K562 (cell line): ENCODE data around the gene NOTO. TPM values are rescaled to one million over a fixed set of nuclear protein-coding genes. Genes with fewer than 3 reads are reported as not detected.

ENCODE experiments used
- ATF7 ChIP-seq: fragments of 450-650 bp; IDR thresholded peaks from 2 replicates; pipeline ENCODE4 v1.7.1; 2014; ENCODE audit warnings: mild to moderate bottlenecking, moderate library complexity
- BRCA1 ChIP-seq, 2 experiments: fragments of 450-650 bp in 1 of 2; sonication (generic) in 1 of 2; formaldehyde crosslinking in 1 of 2; IDR thresholded peaks; 2 replicates each; pipeline versions ENCODE4 v1.5.0 to v1.6.1; 2017 to 2020; ENCODE audit warnings: mild to moderate bottlenecking in 1 of 2, missing genetic modification reagents in 1 of 2
- C11orf30 ChIP-seq: fragments of 450-650 bp; IDR thresholded peaks from 2 replicates; pipeline ENCODE4 v1.6.1; 2016; ENCODE audit warnings: low read depth, mild to moderate bottlenecking
- CGGBP1 ChIP-seq: fragments of 250-450 bp; sonication (Bioruptor Pico); IDR thresholded peaks from 2 replicates; pipeline ENCODE4 v1.9.0; 2021; ENCODE audit warnings: mild to moderate bottlenecking
- CHD2 ChIP-seq: IDR thresholded peaks from 2 replicates; pipeline ENCODE4 v1.6.1; 2011; ENCODE audit warnings: low read depth, low read length
- CREM ChIP-seq: IDR thresholded peaks from 2 replicates; pipeline ENCODE4 v1.6.1; 2014; ENCODE audit warnings: antibody characterized with exemption, low read depth
- CXXC5 ChIP-seq: fragments of 250-450 bp; sonication (Bioruptor Pico); IDR thresholded peaks from 2 replicates; pipeline ENCODE4 v1.8.0; 2022; ENCODE audit warnings: inconsistent platforms, mild to moderate bottlenecking, moderate library complexity
- E2F3 ChIP-seq: fragments of 250-450 bp; sonication (Bioruptor Pico); IDR thresholded peaks from 2 replicates; pipeline ENCODE4 v1.4.0; 2020; ENCODE audit warnings: mild to moderate bottlenecking
- EP400 ChIP-seq: fragments of 450-650 bp; IDR thresholded peaks from 2 replicates; pipeline ENCODE4 v1.6.1; 2017; ENCODE audit warnings: antibody characterized with exemption, mild to moderate bottlenecking, moderate library complexity
- FUS ChIP-seq: fragments of 200-400 bp; formaldehyde crosslinking; optimal IDR thresholded peaks from 2 replicates; pipeline ENCODE3; 2017; ENCODE audit warnings: low read depth, low read length
- MTA2 ChIP-seq: fragments of 450-650 bp; IDR thresholded peaks from 2 replicates; pipeline ENCODE4 v1.6.1; 2016; ENCODE audit warnings: low read depth
- NFE2L1 ChIP-seq: fragments of 450-650 bp; IDR thresholded peaks from 2 replicates; pipeline ENCODE4 v1.6.1; 2016; ENCODE audit warnings: missing genetic modification characterization, low read depth, mild to moderate bottlenecking, missing compliant biosample characterization, moderate library complexity, borderline replicate concordance
- PHB2 ChIP-seq: fragments of 450-650 bp; IDR thresholded peaks from 2 replicates; pipeline ENCODE4 v1.6.1; 2017; ENCODE audit warnings: low read depth
- PHF20 ChIP-seq: fragments of 450-650 bp; IDR thresholded peaks from 2 replicates; pipeline ENCODE4 v1.6.1; 2018; ENCODE audit not compliant: partially characterized antibody
- RB1 ChIP-seq: fragments of 450-650 bp; IDR thresholded peaks from 2 replicates; pipeline ENCODE4 v1.6.1; 2017; ENCODE audit warnings: low read depth, mild to moderate bottlenecking
- RBM34 ChIP-seq: fragments of 200-400 bp; formaldehyde crosslinking; IDR thresholded peaks from 2 replicates; pipeline ENCODE4 v1.6.1; 2018; ENCODE audit warnings: low read length, borderline replicate concordance; ENCODE audit not compliant: insufficient read depth
- SP1 ChIP-seq: sonication (generic); formaldehyde crosslinking; IDR thresholded peaks from 2 replicates; pipeline ENCODE4 v1.8.1; 2022; ENCODE audit warnings: mild to moderate bottlenecking, missing genetic modification reagents
- U2AF1 ChIP-seq: fragments of 200-400 bp; formaldehyde crosslinking; optimal IDR thresholded peaks from 2 replicates; pipeline ENCODE3; 2017; ENCODE audit warnings: mild to moderate bottlenecking, low read depth, low read length, moderate library complexity
- ZBED1 ChIP-seq: IDR thresholded peaks from 2 replicates; pipeline ENCODE4 v1.6.1; 2014
- ZBTB7A ChIP-seq: IDR thresholded peaks from 2 replicates; pipeline ENCODE4 v1.6.1; 2011; ENCODE audit warnings: low read depth, mild to moderate bottlenecking, low read length, moderate library complexity, borderline replicate concordance; ENCODE audit not compliant: control insufficient read depth
- ZNF184 ChIP-seq: sonication (generic); formaldehyde crosslinking; IDR thresholded peaks from 2 replicates; pipeline ENCODE4 v1.5.0; 2020; ENCODE audit warnings: missing genetic modification reagents
- ZNF316 ChIP-seq: fragments of 450-650 bp; IDR thresholded peaks from 2 replicates; pipeline ENCODE4 v1.6.1; 2016
- polyA plus RNA-seq, 8 experiments: library from polyadenylated mRNA; depleted of rRNA in 4 of 8; stranded (reverse) in 5 of 8; unstranded in 3 of 8; fragments of >200 nt; fragmentation: Nextera tagmentation in 2 of 8; fragmentation: Illumina TruSeq in 1 of 8; extraction: Ambion mirVana in 2 of 8; extraction: Trizol in 1 of 8; gene quantifications; 2 replicates each; pipeline versions ENCODE4 v1.2.1 to v1.2.3, GENCODE V29; 2011 to 2014; ENCODE audit warnings: inconsistent platforms in 1 of 8, missing spikeins in 1 of 8
- total RNA-seq, 7 experiments: library from RNA; depleted of rRNA in 6 of 7; stranded (reverse); fragments of >200 nt in 6 of 7; fragmentation: Illumina TruSeq in 2 of 7; extraction: Trizol in 2 of 7; gene quantifications; 2 replicates each; pipeline versions ENCODE4 v1.2.1 to v1.2.3, GENCODE V29; 2011 to 2021; ENCODE audit warnings: low replicate concordance in 1 of 7
- TF ChIP-seq, protein P1 (sequence below): sonication (generic); formaldehyde crosslinking; IDR thresholded peaks from 2 replicates; pipeline ENCODE4 v1.8.1; 2023; ENCODE audit warnings: mild to moderate bottlenecking, missing genetic modification reagents, moderate library complexity
- TF ChIP-seq, protein P2 (sequence below), 3 experiments: fragments of 200-800 bp in 1 of 3; fragments of 250-450 bp in 1 of 3; fragments of 450-650 bp in 1 of 3; sonication (Bioruptor Pico) in 1 of 3; sonication (Bioruptor generic) in 1 of 3; formaldehyde crosslinking in 1 of 3; IDR thresholded peaks; 2 replicates each; pipeline versions ENCODE4 v1.6.1 to v1.8.0; 2016 to 2022; ENCODE audit warnings: mild to moderate bottlenecking in 2 of 3, missing genetic modification characterization in 2 of 3, missing compliant biosample characterization in 1 of 3, moderate library complexity in 1 of 3

NOTO gene
- total and polyA plus RNA-seq, 9 of the 15 experiments (the other 6 are each of a cell fraction or from before 2014, with no cell fraction given): not detected

GRCh38 chr2:73214120-73215035 is 12.0 kb downstream of the NOTO start, which contains the start of gene SMYD5 (continued):
- 0 out of 2 replicates have a peak, but pooled peaks have one; percentile 34 for TF ChIP-seq ZBED1
- TF ChIP-seq, protein P1, sequence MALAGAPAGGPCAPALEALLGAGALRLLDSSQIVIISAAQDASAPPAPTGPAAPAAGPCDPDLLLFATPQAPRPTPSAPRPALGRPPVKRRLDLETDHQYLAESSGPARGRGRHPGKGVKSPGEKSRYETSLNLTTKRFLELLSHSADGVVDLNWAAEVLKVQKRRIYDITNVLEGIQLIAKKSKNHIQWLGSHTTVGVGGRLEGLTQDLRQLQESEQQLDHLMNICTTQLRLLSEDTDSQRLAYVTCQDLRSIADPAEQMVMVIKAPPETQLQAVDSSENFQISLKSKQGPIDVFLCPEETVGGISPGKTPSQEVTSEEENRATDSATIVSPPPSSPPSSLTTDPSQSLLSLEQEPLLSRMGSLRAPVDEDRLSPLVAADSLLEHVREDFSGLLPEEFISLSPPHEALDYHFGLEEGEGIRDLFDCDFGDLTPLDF: 0 out of 2 replicates have a peak, but pooled peaks have one; percentile 45
- TF ChIP-seq CREM: peak; percentile 74
- TF ChIP-seq ATF7: peak; percentile 48; the same call in 1 of the 2 replicates
- TF ChIP-seq ZNF184: no peak
- TF ChIP-seq C11orf30: peak; percentile 51
- peak; percentile 82 for TF ChIP-seq MTA2
- TF ChIP-seq CXXC5 (CRISPR knock-in tag): peak; percentile 76
- TF ChIP-seq CHD2: peak; percentile 88
- TF ChIP-seq PHB2: no peak
- TF ChIP-seq, protein P2, sequence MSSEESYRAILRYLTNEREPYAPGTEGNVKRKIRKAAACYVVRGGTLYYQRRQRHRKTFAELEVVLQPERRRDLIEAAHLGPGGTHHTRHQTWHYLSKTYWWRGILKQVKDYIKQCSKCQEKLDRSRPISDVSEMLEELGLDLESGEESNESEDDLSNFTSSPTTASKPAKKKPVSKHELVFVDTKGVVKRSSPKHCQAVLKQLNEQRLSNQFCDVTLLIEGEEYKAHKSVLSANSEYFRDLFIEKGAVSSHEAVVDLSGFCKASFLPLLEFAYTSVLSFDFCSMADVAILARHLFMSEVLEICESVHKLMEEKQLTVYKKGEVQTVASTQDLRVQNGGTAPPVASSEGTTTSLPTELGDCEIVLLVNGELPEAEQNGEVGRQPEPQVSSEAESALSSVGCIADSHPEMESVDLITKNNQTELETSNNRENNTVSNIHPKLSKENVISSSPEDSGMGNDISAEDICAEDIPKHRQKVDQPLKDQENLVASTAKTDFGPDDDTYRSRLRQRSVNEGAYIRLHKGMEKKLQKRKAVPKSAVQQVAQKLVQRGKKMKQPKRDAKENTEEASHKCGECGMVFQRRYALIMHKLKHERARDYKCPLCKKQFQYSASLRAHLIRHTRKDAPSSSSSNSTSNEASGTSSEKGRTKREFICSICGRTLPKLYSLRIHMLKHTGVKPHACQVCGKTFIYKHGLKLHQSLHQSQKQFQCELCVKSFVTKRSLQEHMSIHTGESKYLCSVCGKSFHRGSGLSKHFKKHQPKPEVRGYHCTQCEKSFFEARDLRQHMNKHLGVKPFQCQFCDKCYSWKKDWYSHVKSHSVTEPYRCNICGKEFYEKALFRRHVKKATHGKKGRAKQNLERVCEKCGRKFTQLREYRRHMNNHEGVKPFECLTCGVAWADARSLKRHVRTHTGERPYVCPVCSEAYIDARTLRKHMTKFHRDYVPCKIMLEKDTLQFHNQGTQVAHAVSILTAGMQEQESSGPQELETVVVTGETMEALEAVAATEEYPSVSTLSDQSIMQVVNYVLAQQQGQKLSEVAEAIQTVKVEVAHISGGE (CRISPR knock-in tag; IDR thresholded peaks at IDR 0.05): peak in 1 of 3 experiments; percentile 39; a peak in 1 of 6 replicates
- TF ChIP-seq EP400: peak; percentile 98
- TF ChIP-seq U2AF1: peak; percentile 80
- no peak for TF ChIP-seq BRCA1 (IDR thresholded peaks at IDR 0.05)
- TF ChIP-seq BRCA1 (CRISPR knock-in tag; IDR thresholded peaks at IDR 0.05): no peak
- TF ChIP-seq PHF20: peak; percentile 88
- TF ChIP-seq ZBTB7A: 0 out of 2 replicates have a peak, but pooled peaks have one; percentile 62
- no peak for TF ChIP-seq ZNF316
- TF ChIP-seq SP1 (CRISPR knock-in tag): peak; percentile 72; the same call in 1 of the 2 replicates
- no peak for TF ChIP-seq NFE2L1
- TF ChIP-seq CGGBP1 (CRISPR knock-in tag): no peak
- no peak for TF ChIP-seq E2F3 (CRISPR knock-in tag)
- peak; percentile 47 for TF ChIP-seq FUS
- TF ChIP-seq RB1: peak; percentile 53
- 0 out of 2 replicates have a peak, but pooled peaks have one; percentile 39 for TF ChIP-seq RBM34
